GM19468 (cell line): ENCODE data around the gene SERPINE1.
"Not testable (repeated sequence)": the region's sequence is repeated elsewhere in the genome, so short reads cannot be mapped to it uniquely, and the experiment has no call there.

Experiments used
- ATAC-seq: cut with Tn5 transposase; IDR thresholded peaks from one replicate; pipeline ENCODE4 v1.9.1; 2021; ENCODE audit warnings: mild to moderate bottlenecking, moderate library complexity, moderate number of reproducible peaks; ENCODE audit not compliant: unreplicated experiment; ENCODE audit errors: extremely low read depth

Gene SERPINE1

DNA sequence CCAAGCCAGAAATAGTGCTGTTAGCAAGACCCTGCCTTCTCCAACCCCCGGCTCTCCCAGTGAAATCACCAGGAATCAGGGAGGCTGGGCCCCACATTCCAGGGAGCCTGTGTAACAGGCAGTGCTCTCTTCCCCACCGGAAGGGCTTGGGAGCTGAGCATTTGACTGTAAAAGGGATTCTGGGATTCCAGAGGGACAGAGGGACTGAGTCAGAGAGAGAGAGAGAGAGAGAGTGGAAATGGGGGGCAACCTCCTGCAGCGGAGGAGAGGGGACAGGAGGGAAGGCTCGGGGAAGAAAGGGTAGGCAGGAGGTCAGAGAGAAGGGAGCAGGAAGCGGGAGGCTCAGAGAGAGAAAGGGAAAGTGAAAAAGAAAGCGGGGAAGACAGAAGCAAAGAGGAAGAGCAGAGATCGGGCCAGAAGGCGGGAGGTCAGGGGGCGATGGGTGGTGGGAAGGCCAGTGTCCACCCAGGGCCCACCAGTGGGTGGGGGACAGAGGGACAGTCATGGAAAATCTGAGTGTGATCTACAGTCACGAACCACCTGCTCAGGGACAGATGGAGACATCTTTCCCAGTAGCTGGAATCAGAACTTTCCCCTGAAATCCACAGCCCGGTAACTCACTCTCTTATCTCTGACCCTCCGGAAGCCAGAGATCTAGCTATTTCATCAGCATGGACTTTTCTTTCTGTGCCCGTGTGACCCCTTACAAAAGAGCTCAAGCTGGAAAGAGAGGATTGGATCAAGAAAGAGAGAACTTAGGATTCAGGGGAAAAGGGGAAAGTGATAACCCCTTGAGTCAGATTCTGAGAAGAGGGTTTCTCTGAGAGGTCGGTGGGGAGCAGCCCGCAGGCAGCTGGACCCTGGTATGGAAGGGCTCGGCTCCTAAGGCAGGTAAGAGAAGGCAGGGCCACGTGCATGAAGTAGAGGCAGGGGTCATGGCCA is 4.6 kb upstream of the SERPINE1 start:
- ATAC-seq: no peak

- no peak for ATAC-seq
These were observed 3.8 kb upstream of the SERPINE1 start for GRCh38 chr7:101122933-101123702.

GRCh38 chr7:101123703-101124068 is 3.2 kb upstream of the SERPINE1 start:
- no peak for ATAC-seq

DNA sequence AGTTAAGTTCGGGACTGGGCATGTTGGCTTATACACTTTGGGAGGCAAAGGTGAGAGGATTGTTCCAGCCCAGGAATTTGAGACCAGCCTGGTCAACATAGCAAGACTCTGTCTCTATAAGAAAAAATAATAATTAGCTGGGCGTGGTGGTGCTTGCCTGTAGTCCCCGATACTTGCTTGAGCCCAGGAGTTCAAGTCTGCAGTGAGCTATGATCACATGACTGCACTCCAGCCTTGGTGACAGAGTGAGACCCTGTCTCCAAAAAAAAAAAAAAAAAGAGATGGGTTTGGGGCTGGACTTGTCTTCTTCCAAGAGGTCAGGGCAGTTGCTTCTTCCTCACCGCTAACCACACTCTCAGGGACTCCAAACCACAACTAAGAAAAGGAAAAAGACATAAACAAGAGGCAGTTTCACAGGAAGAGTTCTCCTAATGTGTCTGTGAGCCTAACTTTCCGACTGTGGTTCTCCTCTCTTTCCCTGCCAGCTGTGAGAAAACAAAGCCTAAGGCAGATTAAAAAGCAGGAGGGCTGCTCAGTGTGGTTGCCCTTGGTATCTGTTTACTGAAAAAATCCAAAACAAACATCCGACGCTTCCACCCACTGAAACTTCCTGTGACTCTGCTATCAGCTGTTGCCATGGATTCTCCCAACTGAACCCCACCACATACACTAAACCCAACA is 2.4 kb upstream of the SERPINE1 start:
- ATAC-seq: no peak

- peak; percentile 30 for ATAC-seq
These were observed 784 bp upstream of the SERPINE1 start for GRCh38 chr7:101125989-101126650.

- ATAC-seq: no peak
These were observed 646 bp downstream of the SERPINE1 start for GRCh38 chr7:101127460-101128039.

GRCh38 chr7:101128040-101128834 is 1.3 kb downstream of the SERPINE1 start:
- no peak for ATAC-seq

DNA sequence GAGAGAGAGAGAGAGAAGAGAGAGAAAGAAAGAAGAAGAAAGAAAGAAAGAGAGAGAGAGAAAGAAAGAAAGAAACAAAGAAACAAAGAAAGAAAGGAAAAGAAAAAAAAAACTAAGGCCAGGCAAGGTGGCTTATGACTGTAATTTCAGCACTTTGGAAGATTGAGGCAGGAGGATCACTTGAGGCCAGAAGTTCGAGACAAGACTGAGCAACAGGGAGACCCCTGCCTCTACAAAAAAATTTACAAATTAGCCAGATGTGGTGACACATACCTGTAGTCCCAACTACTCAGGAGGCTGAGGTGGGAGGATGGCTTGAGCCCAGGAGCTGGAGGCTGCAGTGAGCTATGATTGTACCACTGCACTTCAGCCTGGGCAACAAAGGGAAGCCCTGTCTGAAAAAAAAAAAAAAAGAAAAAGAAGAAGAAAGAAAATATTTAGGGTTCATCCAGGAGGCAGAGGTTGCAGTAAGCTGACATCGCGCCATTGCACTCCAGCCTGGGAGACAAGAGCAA is 2.8 kb downstream of the SERPINE1 start:
- ATAC-seq: no peak

DNA sequence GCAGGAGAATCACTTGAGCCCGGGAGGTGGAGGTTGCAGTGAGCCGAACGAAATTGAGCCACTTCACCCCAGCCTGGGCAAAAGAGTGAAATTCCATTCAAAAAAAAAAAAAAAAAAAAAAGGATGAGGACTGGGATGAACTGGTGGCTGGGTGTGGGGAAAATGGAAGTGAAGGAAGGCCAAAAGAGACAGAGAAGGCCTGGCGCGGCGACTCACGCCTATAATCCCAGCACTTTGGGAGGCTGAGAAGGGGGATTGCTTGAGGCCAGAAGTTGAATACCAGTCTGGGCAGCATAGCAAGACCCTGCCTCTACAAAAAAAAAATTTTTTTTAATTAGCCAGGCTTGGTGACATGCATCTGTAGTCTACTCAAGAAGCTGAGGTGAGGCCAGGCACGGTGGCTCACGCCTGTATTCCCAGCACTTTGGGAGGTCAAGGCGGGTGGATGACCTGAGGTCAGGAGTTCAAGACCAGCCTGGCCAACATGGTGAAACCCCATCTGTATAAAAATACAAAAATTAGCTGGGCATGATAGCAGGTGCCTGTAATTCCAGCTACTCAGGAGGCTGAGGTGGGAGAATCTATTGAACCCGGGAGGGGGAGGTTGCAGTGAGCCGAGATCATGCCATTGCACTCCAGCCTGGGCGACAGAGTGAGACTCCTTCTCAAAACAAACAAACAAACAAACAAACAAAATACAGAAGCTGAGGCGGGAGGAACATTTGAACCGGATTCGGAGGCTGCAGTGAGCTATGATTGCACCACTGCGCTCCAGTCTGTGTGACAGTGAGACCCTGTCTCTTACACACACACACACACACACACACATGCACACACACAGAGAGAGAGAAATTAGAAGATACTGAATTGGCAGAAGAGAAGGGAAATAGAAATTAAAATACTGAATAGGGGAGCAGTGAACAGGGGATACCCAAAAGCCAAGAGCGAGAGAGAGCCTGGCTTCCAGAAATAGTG is 6.0 kb downstream of the SERPINE1 start:
- ATAC-seq: not testable (repeated sequence)

DNA sequence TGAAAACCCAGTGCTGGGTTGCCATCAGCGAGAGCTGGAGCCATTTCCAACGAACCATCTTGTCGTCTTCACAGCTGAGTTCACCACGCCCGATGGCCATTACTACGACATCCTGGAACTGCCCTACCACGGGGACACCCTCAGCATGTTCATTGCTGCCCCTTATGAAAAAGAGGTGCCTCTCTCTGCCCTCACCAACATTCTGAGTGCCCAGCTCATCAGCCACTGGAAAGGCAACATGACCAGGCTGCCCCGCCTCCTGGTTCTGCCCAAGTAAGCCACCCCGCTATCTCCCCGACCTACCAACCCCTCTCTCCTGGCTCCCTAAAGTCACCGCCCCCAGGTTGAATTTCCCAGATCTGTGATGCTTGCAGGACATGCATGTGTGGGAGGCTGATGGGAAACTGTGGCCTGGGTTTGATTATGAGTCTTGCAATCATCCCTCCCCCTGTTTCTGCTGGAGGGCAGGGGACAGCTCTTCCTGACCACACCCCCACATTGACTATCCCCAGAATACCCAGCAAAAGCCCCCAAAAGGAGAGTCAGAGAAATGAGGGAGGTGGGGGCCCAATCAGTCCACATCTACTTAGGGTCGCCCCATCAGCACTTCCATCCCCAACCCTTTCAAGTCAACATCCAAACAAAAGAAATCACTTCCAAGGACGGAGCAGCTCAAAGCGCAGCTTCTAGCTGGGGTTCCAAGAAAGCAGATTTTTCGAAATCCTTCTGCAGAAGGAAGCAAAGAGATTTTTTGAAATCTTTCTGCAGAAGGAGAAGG is 6.9 kb downstream of the SERPINE1 start:
- ATAC-seq: no peak

DNA sequence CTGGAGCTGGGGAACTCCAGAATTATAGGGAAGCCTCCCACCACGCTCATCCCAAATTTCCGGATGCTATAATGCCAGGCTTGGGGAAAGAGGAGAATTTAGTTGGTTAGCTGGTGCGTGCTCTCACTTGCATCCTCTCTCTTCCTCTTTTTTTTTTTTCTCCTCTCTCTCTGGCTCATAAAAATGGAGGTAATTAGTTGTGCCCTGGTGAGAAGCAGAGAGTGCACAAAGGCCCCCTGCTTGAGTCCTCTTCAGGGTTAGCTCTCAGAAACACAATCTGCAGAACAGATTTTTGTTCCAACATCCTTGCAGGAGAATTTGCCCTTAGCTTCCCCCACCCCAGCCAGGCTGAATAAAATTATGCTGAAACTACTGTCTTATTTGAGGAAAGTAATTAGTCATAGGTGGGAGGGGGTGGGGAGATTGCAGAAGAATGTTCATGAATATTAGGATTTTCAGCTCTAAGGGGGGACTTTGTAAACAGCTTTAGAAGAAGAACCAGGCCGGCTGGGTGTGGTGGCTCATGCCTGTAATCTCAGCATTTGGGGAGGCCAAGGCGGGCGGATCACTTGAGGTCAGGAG is 7.6 kb downstream of the SERPINE1 start:
- no peak for ATAC-seq

- no peak for ATAC-seq
These were observed 10.8 kb downstream of the SERPINE1 start for GRCh38 chr7:101137651-101138212.

- ATAC-seq: no peak
These were observed 11.4 kb downstream of the SERPINE1 start for GRCh38 chr7:101138213-101138870.

- ATAC-seq: no peak
These were observed 13.4 kb downstream of the SERPINE1 start for GRCh38 chr7:101140339-101140699.

DNA sequence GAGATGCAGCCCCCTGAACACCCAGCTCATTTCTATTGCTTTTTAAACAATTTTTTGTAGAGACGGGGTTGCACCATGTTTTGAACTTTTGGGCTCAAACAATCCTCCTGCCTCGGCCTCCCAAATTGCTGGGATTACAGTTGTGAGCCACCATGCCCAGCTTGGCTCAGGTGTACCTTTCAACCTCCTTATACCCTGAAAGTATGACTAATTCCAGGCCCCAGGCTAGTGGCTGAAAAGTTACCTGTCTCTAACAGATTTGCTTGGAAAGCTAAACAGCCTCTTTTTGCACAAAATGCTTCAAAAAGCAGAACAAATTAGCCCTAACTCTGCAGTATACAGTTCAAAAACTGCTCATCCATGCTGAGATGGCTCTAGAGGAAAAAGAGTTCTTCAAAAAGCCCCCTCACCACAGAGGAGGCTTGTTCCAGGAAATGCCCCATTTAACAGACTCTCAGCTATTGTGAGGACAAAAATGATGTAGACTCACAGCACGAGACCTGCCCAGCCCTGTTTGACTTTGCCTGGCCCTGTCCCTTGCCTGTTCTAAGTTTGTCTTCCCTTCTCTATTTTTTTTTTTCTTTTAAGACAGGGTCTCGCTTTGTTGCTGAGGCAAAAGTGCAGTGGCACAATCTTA is 14.0 kb downstream of the SERPINE1 start:
- ATAC-seq: no peak
